WERI-Rb-1 (cell line): ENCODE data around the gene SAT2.

Source experiments
- DNase-seq: peaks from one replicate; pipeline ENCODE4 v3.0.0-alpha.2; 2020
- H3K27ac ChIP-seq: fragments of 250-450 bp; sonication (Bioruptor Pico); 2 replicates; pipeline ENCODE4 v1.5.1; 2020; ENCODE audit warnings: mild to moderate bottlenecking, moderate library complexity
- H3K27me3 ChIP-seq: fragments of 250-450 bp; sonication (Bioruptor Pico); 2 replicates; pipeline ENCODE4 v1.5.1; 2021; ENCODE audit warnings: mild to moderate bottlenecking, low read depth, moderate library complexity; ENCODE audit not compliant: insufficient read depth, severe bottlenecking
- H3K36me3 ChIP-seq: fragments of 250-450 bp; sonication (Bioruptor Pico); 2 replicates; pipeline ENCODE4 v1.5.1; 2020; ENCODE audit warnings: mild to moderate bottlenecking, moderate library complexity
- H3K4me3 ChIP-seq: 2 replicates; pipeline ENCODE4 v1.5.1; 2011; ENCODE audit warnings: low read depth, mild to moderate bottlenecking, control low read depth, low read length
- H3K9me3 ChIP-seq: fragments of 250-450 bp; sonication (Bioruptor Pico); 2 replicates; pipeline ENCODE4 v1.5.1; 2021; ENCODE audit warnings: mild to moderate bottlenecking, moderate library complexity; ENCODE audit not compliant: severe bottlenecking
- CTCF ChIP-seq: IDR thresholded peaks from 2 replicates; pipeline ENCODE4 v1.5.1; 2011; ENCODE audit warnings: low read depth, mild to moderate bottlenecking, control low read depth, inconsistent platforms, low read length

SAT2 gene

GRCh38 chr17:7667656-7668406 lies 40.2 kb upstream of the SAT2 start:
- Histone ChIP-seq H3K4me3 (peak overlapping the region; percentile 19), H3K9me3 (no peaks in the 10 kb centered on the region), H3K27ac (peak overlapping the region; percentile 90), H3K36me3 (peaks cover 40% of the 10 kb centered on the region), H3K27me3 (no peaks in the 10 kb centered on the region)
- no peak for TF ChIP-seq CTCF
- peak; percentile 94 for DNase-seq

DNA sequence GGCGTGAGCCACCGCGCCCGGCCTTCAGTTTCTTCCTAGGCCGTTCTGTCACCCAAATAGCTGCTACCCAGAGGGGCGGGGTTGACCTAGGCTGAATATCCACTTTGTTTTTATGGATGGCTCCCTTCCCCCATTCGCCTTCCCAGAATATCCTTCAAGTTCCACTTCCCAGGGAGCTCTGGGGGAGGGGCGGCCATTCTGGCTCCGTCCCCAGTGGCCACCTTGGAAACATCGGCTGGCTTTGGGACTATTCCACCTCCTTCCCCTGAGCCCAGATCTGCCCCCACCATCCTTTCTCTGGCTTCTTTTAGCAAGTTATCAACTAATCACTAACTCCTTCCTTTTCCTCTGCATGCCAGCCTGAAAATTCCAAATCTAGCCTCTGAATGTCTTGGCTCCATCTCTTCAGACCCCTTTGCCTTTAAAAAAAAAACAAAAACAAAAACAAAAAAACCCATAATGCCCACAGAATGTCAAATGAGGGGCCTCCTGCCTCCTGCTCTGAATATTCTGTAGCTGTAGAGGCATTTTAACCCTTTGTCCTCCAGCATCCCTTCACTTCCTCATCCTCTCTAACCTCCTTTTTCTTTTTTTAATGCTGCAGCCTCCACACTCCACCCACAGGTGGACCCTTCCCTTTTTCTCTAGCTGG lies 29.5 kb upstream of the SAT2 start:
- Histone ChIP-seq H3K27ac (peak overlapping the region; percentile 36), H3K36me3 (peaks cover 50% of the 10 kb centered on the region), H3K4me3 (no peak overlapping the region), H3K27me3 (no peaks in the 10 kb centered on the region), H3K9me3 (no peaks in the 10 kb centered on the region)
- TF ChIP-seq CTCF: no peak
- peak; percentile 74 for DNase-seq

- TF ChIP-seq CTCF: no peak
- DNase-seq: no peak
- Histone ChIP-seq H3K36me3 (peaks cover 50% of the 10 kb centered on the region), H3K4me3 (no peak overlapping the region), H3K27me3 (no peaks in the 10 kb centered on the region), H3K9me3 (no peaks in the 10 kb centered on the region), H3K27ac (peak overlapping the region; percentile 71)
Measured at GRCh38 chr17:7655541-7655840, 27.9 kb upstream of the SAT2 start.

DNA sequence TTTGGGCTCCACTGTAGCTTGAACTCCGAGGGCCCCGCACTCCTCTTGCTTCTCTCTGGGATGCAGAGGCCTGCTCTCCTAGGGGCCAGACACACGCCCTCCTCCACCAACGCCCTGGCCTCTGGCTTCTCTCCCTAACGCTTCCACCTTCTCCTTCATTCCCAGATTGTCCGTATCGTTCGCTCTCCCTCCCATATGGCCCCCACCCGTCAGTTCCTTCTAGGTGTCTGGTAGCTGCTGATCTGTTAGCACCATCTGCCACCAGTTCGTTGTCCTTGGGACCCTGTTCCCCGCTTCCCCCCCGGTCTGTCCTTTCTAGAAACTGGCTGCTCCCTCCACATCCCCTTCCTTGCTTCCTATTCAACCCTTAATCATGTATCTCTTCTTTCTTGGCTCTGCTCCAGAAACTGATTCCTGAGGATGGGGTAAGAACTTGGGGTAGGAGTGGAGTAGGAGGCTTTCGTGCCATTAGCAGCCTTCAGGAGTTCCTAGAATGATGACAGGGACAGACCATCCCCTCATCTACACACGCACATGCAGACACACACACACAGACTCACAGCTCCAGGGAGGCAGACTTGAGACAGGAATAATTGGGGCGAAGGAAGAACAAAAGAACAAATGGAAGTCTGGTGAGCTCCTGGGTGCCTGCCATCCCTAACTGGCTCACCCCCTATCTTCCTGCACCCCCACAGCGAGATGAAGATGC lies 27.4 kb upstream of the SAT2 start:
- H3K4me3 ChIP-seq: no peak overlapping the region
- peak overlapping the region; percentile 71 for H3K27ac ChIP-seq
- peaks cover 50% of the 10 kb centered on the region for H3K36me3 ChIP-seq
- H3K9me3 ChIP-seq: no peaks in the 10 kb centered on the region
- H3K27me3 ChIP-seq: no peaks in the 10 kb centered on the region
- no peak for TF ChIP-seq CTCF
- peak; percentile 79 for DNase-seq

DNA sequence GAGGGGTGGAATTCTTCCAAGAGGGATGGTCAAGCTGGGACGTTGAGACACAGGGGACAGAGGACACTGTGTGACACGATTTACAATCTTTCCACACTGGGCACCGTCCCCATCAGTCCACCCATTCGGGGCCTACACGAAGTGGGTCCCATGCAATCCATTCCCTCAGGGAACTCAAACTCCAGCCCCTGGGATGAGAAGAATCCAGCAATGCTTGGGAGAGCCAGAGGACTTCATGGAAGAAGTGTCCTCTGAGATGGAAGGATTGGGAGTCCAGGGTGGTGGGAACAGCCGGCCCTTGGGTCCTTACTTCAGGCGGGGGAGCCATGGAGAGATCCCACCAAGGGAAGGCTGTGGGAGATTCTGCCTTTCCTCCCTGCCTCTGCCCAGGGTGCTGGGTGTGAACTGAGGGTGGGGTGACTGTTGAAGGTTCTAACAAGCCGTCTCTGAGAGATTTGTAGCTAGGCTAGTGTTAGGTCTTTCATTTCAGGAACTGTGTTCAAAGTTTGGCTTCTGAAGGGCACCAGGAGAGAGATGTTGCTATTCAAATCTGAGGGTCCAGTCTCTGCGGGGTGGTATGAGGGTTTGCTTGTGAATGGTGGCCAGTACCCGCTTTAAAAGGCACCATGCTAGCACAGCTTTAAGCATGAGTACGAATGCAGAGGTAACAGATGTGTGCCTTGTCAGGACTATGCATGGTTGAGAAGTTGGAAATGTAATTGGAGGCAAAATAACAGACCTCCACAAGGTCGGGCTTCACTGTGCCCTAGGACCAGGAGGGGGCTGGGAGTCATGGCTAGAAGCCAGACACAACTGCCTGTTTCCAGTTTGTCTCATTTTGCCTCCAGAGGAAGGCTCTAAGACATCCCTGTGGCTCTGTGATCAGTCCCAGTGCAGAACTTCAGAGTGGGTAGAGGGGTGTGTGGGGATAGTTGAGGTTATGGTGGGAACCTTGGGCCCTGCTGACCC lies 25.1 kb upstream of the SAT2 start:
- no peak for DNase-seq
- Histone ChIP-seq H3K36me3 (peaks cover 45% of the 10 kb centered on the region), H3K27me3 (no peaks in the 10 kb centered on the region), H3K4me3 (peak overlapping the region; percentile 57), H3K27ac (0 out of 2 replicates have a peak overlapping the region, but pooled peaks have one; percentile 42), H3K9me3 (no peaks in the 10 kb centered on the region)
- no peak for TF ChIP-seq CTCF
